Measurements from ENCODE around the gene PTPN3. TPM values are rescaled to one million over a fixed set of nuclear protein-coding genes. Genes with fewer than 3 reads are reported as not detected.

PTPN3 gene
- total RNA-seq, 1 donor from 2014 or later = 2.4 TPM

DNA sequence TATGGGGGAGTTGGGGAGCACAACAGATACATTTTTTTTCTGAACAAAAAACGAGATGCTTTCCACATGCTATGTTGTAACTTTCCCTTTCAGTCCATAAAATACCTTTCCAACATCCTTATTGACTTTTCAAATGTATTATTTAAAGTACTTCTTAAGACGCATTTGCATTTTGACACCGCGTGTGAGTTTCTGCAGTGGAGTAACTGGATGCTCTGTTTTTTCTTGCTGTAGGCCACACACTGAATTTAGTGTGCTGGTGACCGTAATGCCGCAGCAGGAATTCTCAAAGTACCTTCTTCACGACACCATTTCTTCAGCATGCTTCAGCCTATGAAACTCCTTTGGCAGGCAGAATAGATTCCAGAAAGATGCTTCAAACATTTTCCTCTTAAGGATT is 163.0 kb downstream of the PTPN3 start:
- Mint-ChIP-seq H3K27ac (no peak overlapping the region), H3K9me3 (no peaks in the 10 kb centered on the region), H3K4me3 (no peak overlapping the region), H3K4me1 (peaks cover 8% of the 10 kb centered on the region), H3K27me3 (ENCODE audit: insufficient read depth, low read depth) (peaks cover 3% of the 10 kb centered on the region), H3K36me3 (no peaks in the 10 kb centered on the region)
- Histone ChIP-seq H3K36me3 (no peaks in the 10 kb centered on the region), H3K27ac (no peak overlapping the region), H4K20me1 (ENCODE audit: low read depth) (no peaks in the 10 kb centered on the region), H3K9ac (no peak overlapping the region), H3F3A (ENCODE audit: low read depth) (no peaks in the 10 kb centered on the region), H3K4me2 (no peak overlapping the region), H3K27me3 (no peaks in the 10 kb centered on the region), H3K9me3 (ENCODE audit: low read depth) (no peaks in the 10 kb centered on the region), H3K4me1 (no peaks in the 10 kb centered on the region), H2AFZ (replicated peaks) (no peak overlapping the region), H3K4me3 (no peak overlapping the region), H3K79me2 (ENCODE audit: low read depth) (no peaks in the 10 kb centered on the region)
- TF ChIP-seq CTCF (IDR thresholded peaks at IDR 0.05) (no peak), EZH2 (IDR thresholded peaks at IDR 0.05) (no peak), EZH2phosphoT487 (IDR thresholded peaks at IDR 0.05) (no peak)
- DNase-seq (ENCODE audit: low spot score) = no peak

GRCh38 chr9:109331353-109331752 is 166.8 kb downstream of the PTPN3 start:
- Mint-ChIP-seq H3K4me3 (no peak overlapping the region), H3K4me1 (peaks cover 19% of the 10 kb centered on the region), H3K27me3 (ENCODE audit: insufficient read depth, low read depth) (peaks cover 6% of the 10 kb centered on the region), H3K27ac (no peak overlapping the region), H3K36me3 (no peaks in the 10 kb centered on the region), H3K9me3 (no peaks in the 10 kb centered on the region)
- H3F3A ChIP-seq (ENCODE audit: low read depth) = no peaks in the 10 kb centered on the region
- no peak overlapping the region for H3K4me3 ChIP-seq
- H3K79me2 ChIP-seq (ENCODE audit: low read depth) = no peaks in the 10 kb centered on the region
- no peak for DNase-seq (ENCODE audit: low spot score)
- no peak overlapping the region for H3K4me2 ChIP-seq
- H3K9me3 ChIP-seq (ENCODE audit: low read depth) = no peaks in the 10 kb centered on the region
- H3K36me3 ChIP-seq = no peaks in the 10 kb centered on the region
- H3K4me1 ChIP-seq = no peaks in the 10 kb centered on the region
- H2AFZ ChIP-seq (replicated peaks) = no peak overlapping the region
- H3K27me3 ChIP-seq = no peaks in the 10 kb centered on the region
- H3K9ac ChIP-seq = no peak overlapping the region
- H3K27ac ChIP-seq = no peak overlapping the region
- no peaks in the 10 kb centered on the region for H4K20me1 ChIP-seq (ENCODE audit: low read depth)
- TF ChIP-seq EZH2 (IDR thresholded peaks at IDR 0.05) (no peak), CTCF (IDR thresholded peaks at IDR 0.05) (no peak), EZH2phosphoT487 (IDR thresholded peaks at IDR 0.05) (no peak)

DNA sequence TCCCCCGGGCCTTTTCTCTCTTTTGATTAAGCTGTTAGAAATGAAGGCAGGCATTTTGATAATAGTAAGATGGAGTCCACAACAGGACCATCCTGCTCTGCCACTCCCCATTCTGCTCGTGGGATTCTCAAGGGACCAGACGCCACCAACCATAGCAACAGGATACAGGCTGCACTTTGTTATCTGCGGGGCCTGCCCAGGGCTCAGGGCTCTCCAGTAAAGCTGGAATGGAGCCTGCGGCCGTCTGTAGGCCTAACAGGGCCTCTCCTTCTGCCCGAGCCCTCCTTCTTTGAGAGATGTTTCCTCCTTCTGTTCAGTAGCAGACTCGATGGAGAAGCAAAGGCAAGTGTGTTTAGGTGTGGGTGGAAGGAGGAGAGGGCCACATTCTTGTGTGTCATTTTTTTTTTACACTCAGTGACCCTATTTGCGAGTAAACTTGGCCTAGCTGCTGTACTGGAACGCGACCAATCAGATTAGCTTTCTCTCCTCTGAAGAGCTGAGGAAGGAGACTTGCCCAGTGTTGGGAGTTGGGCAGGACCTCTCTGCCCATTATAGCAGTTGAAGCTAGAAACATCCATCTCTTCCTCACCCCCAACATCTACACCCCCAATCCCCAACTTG is 168.4 kb downstream of the PTPN3 start:
- Histone ChIP-seq H3K27me3 (no peaks in the 10 kb centered on the region), H3K4me1 (no peaks in the 10 kb centered on the region), H4K20me1 (ENCODE audit: low read depth) (no peaks in the 10 kb centered on the region), H3K27ac (no peak overlapping the region), H3K4me2 (no peak overlapping the region), H3K79me2 (ENCODE audit: low read depth) (no peaks in the 10 kb centered on the region), H3F3A (ENCODE audit: low read depth) (no peaks in the 10 kb centered on the region), H3K9ac (no peak overlapping the region), H3K9me3 (ENCODE audit: low read depth) (no peaks in the 10 kb centered on the region), H2AFZ (replicated peaks) (no peak overlapping the region), H3K4me3 (no peak overlapping the region), H3K36me3 (no peaks in the 10 kb centered on the region)
- H3K9me3 Mint-ChIP-seq = no peaks in the 10 kb centered on the region
- H3K4me1 Mint-ChIP-seq = peaks cover 19% of the 10 kb centered on the region
- no peaks in the 10 kb centered on the region for H3K36me3 Mint-ChIP-seq
- no peak overlapping the region for H3K4me3 Mint-ChIP-seq
- H3K27me3 Mint-ChIP-seq (ENCODE audit: insufficient read depth, low read depth) = peaks cover 6% of the 10 kb centered on the region
- H3K27ac Mint-ChIP-seq = peak overlapping the region; percentile 26
- TF ChIP-seq EZH2phosphoT487 (IDR thresholded peaks at IDR 0.05) = no peak
- no peak for TF ChIP-seq CTCF (IDR thresholded peaks at IDR 0.05)
- TF ChIP-seq EZH2 (IDR thresholded peaks at IDR 0.05) = no peak
- no peak for DNase-seq (ENCODE audit: low spot score)
